HG03025 (cell line): Measurements from ENCODE around the gene RAB37.

Experiments
- ATAC-seq: cut with Tn5 transposase; IDR thresholded peaks from one replicate; pipeline ENCODE4 v1.9.1; 2021; ENCODE audit warnings: mild to moderate bottlenecking, moderate library complexity; ENCODE audit not compliant: unreplicated experiment, low FRiP score

The RAB37 gene

GRCh38 chr17:74760404-74761105 lies 23.5 kb downstream of the RAB37 start:
- no peak for ATAC-seq

DNA sequence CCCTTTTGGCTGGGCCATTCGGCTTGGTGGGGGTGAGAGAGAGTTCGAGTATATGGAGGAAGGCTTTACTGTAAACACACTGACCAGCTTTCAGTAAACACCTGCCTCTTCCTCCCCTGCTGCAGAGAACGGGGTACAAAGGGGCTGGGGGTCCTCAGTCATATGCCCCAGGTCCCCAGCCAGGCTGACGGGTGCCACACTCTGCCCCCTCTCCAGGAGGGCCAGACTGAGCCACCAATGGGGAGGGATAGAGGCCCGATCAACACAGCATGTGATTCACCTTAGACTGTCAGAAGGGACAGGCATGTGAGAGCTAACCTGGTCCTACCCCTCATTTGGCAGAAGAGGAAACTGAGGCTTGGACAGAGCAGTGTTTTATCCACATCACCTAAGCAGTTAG lies 24.4 kb downstream of the RAB37 start:
- no peak for ATAC-seq

- no peak for ATAC-seq
These were observed 24.9 kb downstream of the RAB37 start for GRCh38 chr17:74761931-74762330.

DNA sequence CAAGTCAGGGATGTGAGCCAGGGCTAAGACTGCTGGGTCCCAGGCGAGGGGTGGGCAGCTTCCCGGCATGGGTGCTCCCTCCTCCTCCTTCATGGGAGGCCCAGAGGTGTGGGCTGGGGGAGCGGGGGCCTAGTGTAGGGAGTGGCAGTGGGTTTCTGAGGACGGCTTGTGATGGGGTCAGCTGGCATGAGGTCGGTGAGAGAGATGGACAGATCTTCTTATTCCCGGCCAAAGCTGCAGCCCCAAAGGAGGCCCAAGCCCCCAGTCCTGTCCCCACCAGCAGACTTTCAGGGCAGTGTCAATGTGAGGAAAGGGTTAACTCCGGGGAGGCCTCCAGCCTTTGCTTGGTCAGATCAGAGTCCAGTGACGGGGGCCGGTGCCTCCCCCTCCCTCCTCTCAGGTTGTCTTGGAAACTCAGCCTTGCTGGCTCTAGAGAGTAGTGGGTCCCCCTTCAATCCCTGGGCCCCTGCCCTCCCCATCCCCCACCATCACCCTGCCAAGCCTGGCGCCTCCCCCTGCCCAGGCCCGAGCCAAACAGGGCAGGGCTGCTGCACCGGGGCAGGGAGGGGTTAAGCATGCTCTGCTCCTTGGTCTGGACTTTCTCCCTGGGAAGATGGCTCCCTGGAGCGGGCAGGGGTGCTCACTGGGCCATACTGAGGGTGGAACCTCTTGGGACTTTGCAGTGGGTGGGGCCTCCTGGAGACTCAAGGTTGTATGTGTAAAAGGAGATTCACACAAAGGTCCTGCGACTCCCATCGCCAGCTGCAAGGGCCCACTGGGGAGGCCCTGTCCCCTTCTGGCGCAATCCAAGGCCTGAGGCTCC lies 26.7 kb downstream of the RAB37 start:
- ATAC-seq: no peak

- ATAC-seq: no peak
These were observed 27.8 kb downstream of the RAB37 start for GRCh38 chr17:74764751-74765286.

GRCh38 chr17:74766413-74766812 lies 29.4 kb downstream of the RAB37 start:
- ATAC-seq: no peak

DNA sequence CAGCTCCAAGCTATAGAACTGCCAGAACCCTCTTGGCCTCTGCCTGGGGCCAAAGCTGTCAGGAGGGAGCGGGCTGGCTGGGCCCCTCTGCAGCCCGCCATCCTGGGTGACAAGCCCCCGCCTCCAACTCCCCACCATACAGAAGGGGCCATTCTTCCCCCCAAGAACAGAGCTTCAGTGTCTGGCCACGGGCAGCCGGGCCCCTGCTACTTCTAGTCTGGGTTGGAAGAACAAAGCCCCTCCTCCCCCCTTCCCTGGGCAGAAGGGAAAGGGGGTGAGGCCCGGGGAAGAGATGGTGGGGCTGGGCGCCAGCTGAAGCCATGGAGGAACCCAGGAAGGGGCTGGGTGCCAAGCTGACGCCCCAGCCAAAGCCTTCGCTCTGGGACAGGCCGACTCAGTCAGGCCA lies 30.1 kb downstream of the RAB37 start:
- ATAC-seq: no peak

DNA sequence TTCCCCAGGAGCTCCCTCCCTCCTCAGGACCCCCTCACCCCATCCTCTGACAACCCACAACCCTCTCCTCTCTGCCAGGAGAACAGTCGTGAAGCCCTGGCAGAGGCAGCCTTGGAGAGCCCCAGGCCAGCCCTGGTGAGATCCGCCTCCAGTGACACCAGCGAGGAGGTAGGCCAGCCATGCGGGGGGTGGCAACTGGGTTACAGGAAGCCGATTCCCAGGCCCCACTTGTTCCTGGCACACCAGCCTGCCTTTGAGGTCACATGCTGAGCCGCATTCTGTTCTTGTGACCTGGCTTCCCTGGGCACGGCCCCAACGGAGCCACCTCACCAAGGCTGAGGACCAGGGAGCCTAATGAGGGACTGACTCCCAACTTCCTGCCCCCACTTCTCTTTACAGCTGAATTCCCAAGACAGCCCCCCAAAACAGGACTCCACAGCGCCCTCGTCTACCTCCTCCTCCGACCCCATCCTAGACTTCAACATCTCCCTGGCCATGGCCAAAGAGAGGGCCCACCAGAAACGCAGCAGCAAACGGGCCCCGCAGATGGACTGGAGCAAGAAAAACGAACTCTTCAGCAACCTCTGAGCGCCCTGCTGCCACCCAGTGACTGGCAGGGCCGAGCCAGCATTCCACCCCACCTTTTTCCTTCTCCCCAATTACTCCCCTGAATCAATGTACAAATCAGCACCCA lies 31.2 kb downstream of the RAB37 start:
- ATAC-seq: no peak

DNA sequence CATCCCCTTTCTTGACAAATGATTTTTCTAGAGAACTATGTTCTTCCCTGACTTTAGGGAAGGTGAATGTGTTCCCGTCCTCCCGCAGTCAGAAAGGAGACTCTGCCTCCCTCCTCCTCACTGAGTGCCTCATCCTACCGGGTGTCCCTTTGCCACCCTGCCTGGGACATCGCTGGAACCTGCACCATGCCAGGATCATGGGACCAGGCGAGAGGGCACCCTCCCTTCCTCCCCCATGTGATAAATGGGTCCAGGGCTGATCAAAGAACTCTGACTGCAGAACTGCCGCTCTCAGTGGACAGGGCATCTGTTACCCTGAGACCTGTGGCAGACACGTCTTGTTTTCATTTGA lies 31.7 kb downstream of the RAB37 start:
- ATAC-seq: no peak

- no peak for ATAC-seq
These were observed 32.3 kb downstream of the RAB37 start for GRCh38 chr17:74769266-74769855.

GRCh38 chr17:74769856-74770497 lies 32.9 kb downstream of the RAB37 start:
- ATAC-seq: no peak

DNA sequence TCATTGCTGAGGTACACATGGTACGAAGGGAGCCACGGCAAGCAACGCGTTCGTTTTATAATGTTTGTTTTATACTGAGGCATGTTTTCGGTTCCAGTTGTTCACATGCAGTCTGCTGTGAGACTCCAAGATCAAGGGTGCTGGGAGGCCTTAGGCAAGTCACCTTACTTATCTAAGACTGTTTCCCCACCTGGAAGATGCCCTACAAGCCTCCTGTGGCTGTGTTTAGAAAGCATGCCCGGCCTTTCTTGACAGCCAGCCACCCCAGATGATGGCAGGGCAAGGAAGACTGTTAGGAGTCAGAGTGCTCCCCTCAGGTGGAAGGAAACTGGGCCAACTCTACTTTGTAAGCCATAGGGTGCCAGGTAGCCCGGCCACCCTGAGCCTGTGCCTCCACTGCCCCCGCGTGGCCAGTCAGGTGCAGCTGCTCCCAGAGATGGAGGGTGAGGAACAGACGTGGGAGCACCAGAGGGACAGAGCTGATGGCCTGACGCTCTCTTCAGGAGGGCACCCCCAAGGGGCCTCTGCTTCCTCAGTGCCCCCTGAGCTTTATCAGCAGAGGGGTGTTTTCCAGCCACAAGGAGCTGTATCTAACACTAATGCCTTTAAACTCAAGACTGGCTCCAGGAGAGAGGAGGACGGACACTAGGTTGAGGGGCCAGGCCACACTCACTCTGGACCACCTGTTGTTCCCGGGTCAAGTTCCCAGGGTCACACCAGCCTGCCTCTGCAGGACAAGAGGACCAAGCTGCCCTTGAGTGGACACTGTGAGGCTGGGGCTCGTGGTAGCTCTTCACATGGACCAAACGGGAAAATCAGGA lies 33.7 kb downstream of the RAB37 start:
- no peak for ATAC-seq

DNA sequence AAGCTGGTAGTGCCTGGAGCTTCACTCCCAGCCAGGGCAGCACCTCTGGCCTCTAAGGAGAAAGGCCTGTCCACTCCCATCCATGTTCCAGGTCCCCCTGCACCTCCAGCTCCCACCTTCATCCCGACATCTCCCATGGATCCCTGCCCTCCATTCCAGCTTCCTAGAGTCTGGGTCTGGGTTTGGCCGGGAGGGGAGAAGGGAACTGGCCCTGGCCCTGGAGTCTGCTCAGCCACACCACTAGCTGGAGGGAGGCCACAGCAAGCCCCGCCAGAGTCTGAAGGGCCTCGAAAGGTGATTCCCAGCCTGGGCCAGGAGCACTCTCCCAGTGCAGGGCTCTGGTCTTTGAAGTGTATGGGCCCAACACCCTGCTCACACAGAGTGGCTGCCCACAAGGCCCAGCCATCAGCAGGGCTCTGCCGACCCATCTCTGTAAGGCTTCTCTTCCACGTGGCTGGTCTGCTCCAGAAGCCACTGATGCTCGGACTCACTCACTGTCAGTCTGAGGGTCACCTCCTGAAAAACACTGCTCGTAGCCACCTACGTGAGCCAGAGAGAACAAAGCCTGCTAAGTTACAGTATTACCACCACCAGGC lies 34.4 kb downstream of the RAB37 start:
- ATAC-seq: no peak

DNA sequence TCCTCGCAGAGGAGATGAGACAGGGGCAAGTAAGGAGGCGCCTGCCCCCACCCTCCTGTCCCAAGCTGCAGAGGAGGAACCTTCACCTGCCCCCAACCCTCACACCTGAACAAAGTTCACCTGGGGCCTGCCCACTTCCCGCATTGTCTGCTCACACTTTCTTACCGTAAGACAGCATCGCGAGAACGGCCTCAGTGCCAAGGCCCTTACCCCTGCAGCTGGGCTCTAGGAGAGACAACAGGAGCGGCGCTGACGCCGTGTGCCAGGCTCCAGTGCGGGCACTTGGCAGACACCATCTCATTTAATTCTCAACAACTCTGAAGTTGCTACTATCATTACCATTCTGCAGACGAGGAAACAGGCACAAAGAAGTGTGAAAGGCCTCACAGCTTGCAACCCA lies 35.0 kb downstream of the RAB37 start:
- no peak for ATAC-seq

GRCh38 chr17:74773414-74773813 lies 36.4 kb downstream of the RAB37 start:
- no peak for ATAC-seq

DNA sequence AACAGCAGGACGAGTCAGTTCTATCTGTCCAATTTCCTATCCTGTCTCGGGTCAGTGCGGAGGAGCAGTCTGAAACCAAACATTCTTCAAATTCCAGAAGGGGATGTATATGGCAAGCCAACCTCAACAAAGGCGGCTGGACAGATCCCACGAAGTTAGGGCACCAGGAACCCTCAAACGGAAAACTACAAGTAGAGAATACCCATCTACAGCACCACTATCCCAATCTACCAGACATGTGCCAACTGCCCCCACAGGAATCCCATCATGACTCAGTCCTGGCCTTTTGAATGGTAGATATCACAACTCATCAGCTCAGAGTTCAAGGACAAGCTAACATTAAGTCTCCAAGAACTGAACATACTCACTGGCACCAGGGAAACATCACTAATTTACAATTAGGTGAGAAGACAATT lies 36.8 kb downstream of the RAB37 start:
- no peak for ATAC-seq

- no peak for ATAC-seq
These were observed 38.5 kb downstream of the RAB37 start for GRCh38 chr17:74775409-74776043.

- ATAC-seq: peak; percentile 62
These were observed 39.2 kb downstream of the RAB37 start, which contains the start of gene NAT9 for GRCh38 chr17:74776044-74776962. Gene NAT9, minus strand, starts transcription at chr17:74776345. Its CDS starts 647 bp downstream, at chr17:74775698.
